GM23248 (cell line): ENCODE data around the gene ZMIZ1.

Experiments used
- EZH2 ChIP-seq: fragments of 200-600 bp; sonication (generic); IDR thresholded peaks from 2 replicates; pipeline ENCODE4 v1.6.1; 2018; ENCODE audit warnings: antibody characterized with exemption, mild to moderate bottlenecking; ENCODE audit not compliant: insufficient read depth, poor library complexity, severe bottlenecking
- EZH2phosphoT487 ChIP-seq: fragments of 200-600 bp; sonication (generic); IDR thresholded peaks from 2 replicates; pipeline ENCODE4 v1.6.1; 2018; ENCODE audit warnings: antibody characterized with exemption, moderate library complexity, mild to moderate bottlenecking, low read depth; ENCODE audit not compliant: insufficient read depth

DNA sequence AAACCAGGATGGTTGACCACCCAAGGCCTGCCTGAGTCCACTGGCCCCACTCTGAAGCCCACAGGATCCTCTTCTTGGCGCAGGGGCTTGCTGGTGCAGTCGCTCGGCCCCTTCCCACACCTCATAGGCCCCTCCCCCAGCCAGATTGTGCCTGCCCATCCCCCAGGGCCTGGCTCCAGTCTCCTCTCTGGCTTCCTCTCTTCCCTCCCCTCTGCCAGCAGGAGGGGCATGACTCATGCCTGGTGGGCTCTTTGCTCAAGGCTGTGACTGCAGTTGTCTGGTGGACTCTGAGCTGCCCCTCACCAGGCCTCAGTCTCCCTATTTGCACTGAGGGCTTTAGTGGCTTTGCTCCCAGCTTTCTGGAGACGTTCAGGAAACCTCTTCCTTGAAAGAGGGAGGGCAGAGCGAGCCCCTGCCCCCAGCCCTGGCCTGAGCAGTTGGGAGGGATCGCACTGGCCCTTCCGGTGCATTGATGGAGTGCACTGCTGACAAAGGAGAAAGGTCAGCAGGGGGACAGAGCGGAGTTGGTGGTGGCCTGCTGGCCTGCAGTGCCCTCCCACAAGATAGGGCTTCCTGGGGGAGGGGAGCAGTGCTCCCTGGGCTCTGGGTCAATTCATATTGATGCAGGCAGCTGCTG is 60.7 kb downstream of the ZMIZ1 start:
- TF ChIP-seq EZH2 = no peak
- TF ChIP-seq EZH2phosphoT487 = no peak
